Natural killer cell (primary cell): ENCODE measurements around the gene WDR38. TPM values are rescaled to one million over a fixed set of nuclear protein-coding genes. Genes with fewer than 3 reads are reported as not detected.

Source experiments
- ATAC-seq, 3 donors: fragments of 150-1000 bp in 2 of 3; fragments of 200-7000 bp in 1 of 3; cut with Tn5 transposase; 1 replicate in 1 of 3; 2 replicates in 2 of 3; pipeline ENCODE4 v1.10.0; 2021; ENCODE audit warnings: mild to moderate bottlenecking in 2 of 3, moderate library complexity in 2 of 3
- DNase-seq, 2 donors: peaks; one replicate each; pipeline versions ENCODE4 v3.0.0 to v3.0.0-alpha.2; 2013 to 2021; ENCODE audit warnings: mixed read lengths in 1 of 2
- H3K27ac ChIP-seq: one replicate; pipeline ENCODE4 v1.5.1; 2013; ENCODE audit warnings: mild to moderate bottlenecking, low read length
- H3K27me3 ChIP-seq: one replicate; pipeline ENCODE4 v1.6.1; 2013; ENCODE audit warnings: low read length; ENCODE audit not compliant: control insufficient read depth, insufficient read depth
- H3K36me3 ChIP-seq: one replicate; pipeline ENCODE4 v1.6.1; 2013; ENCODE audit warnings: low read length; ENCODE audit not compliant: control insufficient read depth, insufficient read depth
- H3K4me1 ChIP-seq: one replicate; pipeline ENCODE4 v1.6.1; 2013; ENCODE audit warnings: low read length; ENCODE audit not compliant: control insufficient read depth, insufficient read depth
- H3K4me3 ChIP-seq: one replicate; pipeline ENCODE4 v1.5.1; 2013; ENCODE audit warnings: low read length
- H3K9me3 ChIP-seq: one replicate; pipeline ENCODE4 v1.6.1; 2013; ENCODE audit warnings: low read length; ENCODE audit not compliant: control insufficient read depth, insufficient read depth
- H3K27ac Mint-ChIP-seq, 2 donors: one replicate each; pipeline ENCODE4 v1.8.0; 2022; ENCODE audit warnings: mild to moderate bottlenecking in 2 of 2, mixed read lengths in 2 of 2, moderate library complexity in 1 of 2
- H3K27me3 Mint-ChIP-seq, 2 donors: one replicate each; pipeline ENCODE4 v1.8.0; 2022; ENCODE audit warnings: low read depth in 2 of 2, mixed read lengths in 2 of 2
- H3K36me3 Mint-ChIP-seq: one replicate; pipeline ENCODE4 v1.8.0; 2022; ENCODE audit warnings: mixed read lengths
- H3K4me1 Mint-ChIP-seq, 2 donors: one replicate each; pipeline ENCODE4 v1.8.0; 2022; ENCODE audit warnings: mixed read lengths in 2 of 2
- H3K4me3 Mint-ChIP-seq: one replicate; pipeline ENCODE4 v1.8.0; 2022; ENCODE audit warnings: mild to moderate bottlenecking, moderate library complexity, mixed read lengths
- H3K9me3 Mint-ChIP-seq, 2 donors: one replicate each; pipeline ENCODE4 v1.8.0; 2022; ENCODE audit warnings: mixed read lengths in 2 of 2
- WGBS: methylation state at CpG from one replicate; pipeline ENCODE4 v1.1.7; 2013; ENCODE audit warnings: missing lambda C conversion rate; ENCODE audit not compliant: insufficient coverage; 5-methylcytosine and 5-hydroxymethylcytosine counted together
- intact Hi-C: fragments of 100-400 bp; cut with micrococcal nuclease; formaldehyde crosslinking; loops from one replicate; pipeline ENCODE4 v1.14.2; 2022
- total RNA-seq, 4 donors: library from RNA; stranded (reverse); fragments of 120-200 nt in 1 of 4; gene quantifications; one replicate each; pipeline versions ENCODE4 v1.2.3 to v1.2.4, GENCODE V29; 2013 to 2022
- TF ChIP-seq, protein P1 (sequence below): fragments of 200-600 bp; IDR thresholded peaks from one replicate; pipeline ENCODE4 v1.8.0; 2022; ENCODE audit warnings: antibody characterized with exemption

WDR38 gene
- total RNA-seq, 3 donors from 2014 or later (not counting 1 experiment from before 2014, with no cell fraction given) = not detected

GRCh38 chr9:124808246-124808956, 44.9 kb upstream of the WDR38 start:
- H3K4me1 ChIP-seq = no peaks in the 10 kb centered on the region
- H3K27me3 ChIP-seq = no peaks in the 10 kb centered on the region
- Mint-ChIP-seq H3K9me3 (no peaks in the 10 kb centered on the region), H3K27me3 (peaks cover 0 to 2% of the 10 kb centered on the region in 2 donors), H3K27ac (no peak overlapping the region), H3K4me1 (no peaks in the 10 kb centered on the region), H3K4me3 (no peak overlapping the region), H3K36me3 (no peaks in the 10 kb centered on the region)
- 92% methylated on average over 12 of the region's 12 CpGs for WGBS
- DNase-seq (no peak), ATAC-seq (no peak)
- no peak overlapping the region for H3K27ac ChIP-seq
- H3K9me3 ChIP-seq = no peaks in the 10 kb centered on the region
- intact Hi-C loops = no loop called here
- TF ChIP-seq, protein P1, sequence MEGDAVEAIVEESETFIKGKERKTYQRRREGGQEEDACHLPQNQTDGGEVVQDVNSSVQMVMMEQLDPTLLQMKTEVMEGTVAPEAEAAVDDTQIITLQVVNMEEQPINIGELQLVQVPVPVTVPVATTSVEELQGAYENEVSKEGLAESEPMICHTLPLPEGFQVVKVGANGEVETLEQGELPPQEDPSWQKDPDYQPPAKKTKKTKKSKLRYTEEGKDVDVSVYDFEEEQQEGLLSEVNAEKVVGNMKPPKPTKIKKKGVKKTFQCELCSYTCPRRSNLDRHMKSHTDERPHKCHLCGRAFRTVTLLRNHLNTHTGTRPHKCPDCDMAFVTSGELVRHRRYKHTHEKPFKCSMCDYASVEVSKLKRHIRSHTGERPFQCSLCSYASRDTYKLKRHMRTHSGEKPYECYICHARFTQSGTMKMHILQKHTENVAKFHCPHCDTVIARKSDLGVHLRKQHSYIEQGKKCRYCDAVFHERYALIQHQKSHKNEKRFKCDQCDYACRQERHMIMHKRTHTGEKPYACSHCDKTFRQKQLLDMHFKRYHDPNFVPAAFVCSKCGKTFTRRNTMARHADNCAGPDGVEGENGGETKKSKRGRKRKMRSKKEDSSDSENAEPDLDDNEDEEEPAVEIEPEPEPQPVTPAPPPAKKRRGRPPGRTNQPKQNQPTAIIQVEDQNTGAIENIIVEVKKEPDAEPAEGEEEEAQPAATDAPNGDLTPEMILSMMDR = no peak
- H3K4me3 ChIP-seq = no peak overlapping the region
- H3K36me3 ChIP-seq = no peaks in the 10 kb centered on the region

GRCh38 chr9:124809211-124809610, 44.0 kb upstream of the WDR38 start:
- H3K36me3 ChIP-seq = no peaks in the 10 kb centered on the region
- no peak overlapping the region for H3K27ac ChIP-seq
- H3K9me3 Mint-ChIP-seq = no peaks in the 10 kb centered on the region
- no peak overlapping the region for H3K4me3 Mint-ChIP-seq
- peaks cover 0 to 2% of the 10 kb centered on the region in 2 donors for H3K27me3 Mint-ChIP-seq
- 92% methylated on average over 6 of the region's 6 CpGs for WGBS
- H3K27me3 ChIP-seq = no peaks in the 10 kb centered on the region
- H3K36me3 Mint-ChIP-seq = no peaks in the 10 kb centered on the region
- H3K4me1 ChIP-seq = no peaks in the 10 kb centered on the region
- TF ChIP-seq, protein P1 = no peak
- H3K4me1 Mint-ChIP-seq = no peaks in the 10 kb centered on the region
- DNase-seq (no peak), ATAC-seq (no peak)
- intact Hi-C loops = no loop called here
- no peak overlapping the region for H3K27ac Mint-ChIP-seq
- no peak overlapping the region for H3K4me3 ChIP-seq
- H3K9me3 ChIP-seq = no peaks in the 10 kb centered on the region

DNA sequence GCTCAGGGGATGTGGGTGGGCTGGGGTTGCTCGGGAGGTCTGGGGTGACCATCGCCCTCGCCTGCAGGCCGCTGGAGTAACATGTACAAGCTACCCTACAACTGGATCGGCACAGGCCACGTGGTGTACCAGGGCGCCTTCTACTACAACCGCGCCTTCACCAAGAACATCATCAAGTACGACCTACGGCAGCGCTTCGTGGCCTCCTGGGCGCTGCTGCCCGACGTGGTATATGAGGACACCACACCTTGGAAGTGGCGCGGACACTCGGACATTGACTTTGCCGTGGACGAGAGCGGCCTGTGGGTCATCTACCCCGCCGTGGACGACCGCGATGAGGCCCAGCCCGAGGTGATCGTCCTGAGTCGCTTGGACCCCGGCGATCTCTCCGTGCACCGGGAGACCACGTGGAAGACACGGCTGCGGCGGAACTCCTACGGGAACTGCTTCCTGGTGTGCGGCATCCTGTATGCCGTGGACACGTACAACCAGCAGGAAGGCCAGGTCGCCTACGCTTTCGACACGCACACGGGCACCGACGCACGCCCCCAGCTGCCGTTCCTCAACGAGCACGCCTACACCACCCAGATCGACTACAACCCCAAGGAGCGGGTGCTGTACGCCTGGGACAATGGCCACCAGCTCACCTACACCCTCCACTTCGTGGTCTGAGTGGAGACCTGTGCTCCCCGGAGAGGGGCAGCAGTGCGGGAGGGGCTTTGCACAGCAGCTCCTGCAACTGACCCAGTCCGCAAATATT, 43.3 kb upstream of the WDR38 start:
- Mint-ChIP-seq H3K36me3 (no peaks in the 10 kb centered on the region), H3K4me1 (no peaks in the 10 kb centered on the region), H3K27me3 (peaks cover 0 to 2% of the 10 kb centered on the region in 2 donors), H3K27ac (no peak overlapping the region), H3K9me3 (no peaks in the 10 kb centered on the region), H3K4me3 (no peak overlapping the region)
- H3K4me1 ChIP-seq = no peaks in the 10 kb centered on the region
- DNase-seq (no peak), ATAC-seq (no peak)
- H3K36me3 ChIP-seq = no peaks in the 10 kb centered on the region
- intact Hi-C loops = no loop called here
- H3K27me3 ChIP-seq = no peaks in the 10 kb centered on the region
- TF ChIP-seq, protein P1 = no peak
- 93% methylated on average over 60 of the region's 60 CpGs for WGBS
- no peak overlapping the region for H3K4me3 ChIP-seq
- H3K27ac ChIP-seq = no peak overlapping the region
- H3K9me3 ChIP-seq = no peaks in the 10 kb centered on the region
